NOMO-1 treated with dmso at 0.1 percent for 144 hours (cell line): ENCODE measurements around the gene DDA1.
"Not testable (repeated sequence)": the region's sequence is repeated elsewhere in the genome, so short reads cannot be mapped to it uniquely, and the experiment has no call there.

Source experiments
- DNase-seq: peaks from one replicate; lab custom pipeline; 2025; ENCODE audit not compliant: unreplicated experiment; lab: John Stamatoyannopoulos, UW

Gene DDA1

GRCh38 chr19:17309198-17309964 is at the start of gene DDA1:
DDA1 (plus strand) TSS chr19:17309563; CDS start chr19:17309655, 92 bp downstream.
- peak; percentile 100 for DNase-seq

GRCh38 chr19:17259934-17260333 is 49.4 kb upstream of the DDA1 start:
- no peak for DNase-seq

- DNase-seq: peak; percentile 81
Measured at GRCh38 chr19:17260842-17261325, 48.5 kb upstream of the DDA1 start.

GRCh38 chr19:17262557-17262956 is 46.8 kb upstream of the DDA1 start:
- no peak for DNase-seq

GRCh38 chr19:17263712-17264640 is 45.4 kb upstream of the DDA1 start:
- no peak for DNase-seq

GRCh38 chr19:17264641-17264979 is 44.8 kb upstream of the DDA1 start, which contains the start of gene USHBP1:
USHBP1 (minus strand) TSS chr19:17264745; CDS start chr19:17264299, 446 bp downstream.
- DNase-seq: no peak

GRCh38 chr19:17266026-17266425 is 43.3 kb upstream of the DDA1 start:
- no peak for DNase-seq

GRCh38 chr19:17266589-17266974 is 42.8 kb upstream of the DDA1 start:
- DNase-seq: peak; percentile 59

- peak; percentile 98 for DNase-seq
Measured at GRCh38 chr19:17266975-17267788, 42.2 kb upstream of the DDA1 start, which contains the start of gene BABAM1. BABAM1 (plus strand) TSS chr19:17267443; CDS start chr19:17268807, 1,364 bp downstream.

GRCh38 chr19:17268754-17269153 is 40.6 kb upstream of the DDA1 start:
- DNase-seq: no peak

GRCh38 chr19:17274892-17275291 is 34.5 kb upstream of the DDA1 start:
- DNase-seq: not testable (repeated sequence)

GRCh38 chr19:17275441-17276175 is 33.8 kb upstream of the DDA1 start:
- DNase-seq: no peak

- no peak for DNase-seq
Measured at GRCh38 chr19:17279436-17279835, 29.9 kb upstream of the DDA1 start.

GRCh38 chr19:17281391-17282304 is 27.7 kb upstream of the DDA1 start, which contains the start of gene ANKLE1:
ANKLE1 (plus strand) TSS chr19:17281901; CDS start chr19:17281921, 20 bp downstream.
- peak; percentile 37 for DNase-seq

- DNase-seq: peak; percentile 81
Measured at GRCh38 chr19:17282488-17283125, 26.8 kb upstream of the DDA1 start.

GRCh38 chr19:17283504-17283996 is 25.8 kb upstream of the DDA1 start:
- no peak for DNase-seq

- no peak for DNase-seq
Measured at GRCh38 chr19:17285415-17286135, 23.8 kb upstream of the DDA1 start.

- DNase-seq: no peak
Measured at GRCh38 chr19:17286263-17286662, 23.1 kb upstream of the DDA1 start.
